NOMO-1 treated with DMSO at 0.1 percent for 48 hours (cell line): ENCODE data around the gene EPC1.
A peak's percentile ranks its signal among the peaks of the same experiment; 100 is the strongest.
"Not testable (repeated sequence)": the region's sequence is repeated elsewhere in the genome, so short reads cannot be mapped to it uniquely, and the experiment has no call there.

ENCODE experiments used
- DNase-seq: peaks from one replicate; lab custom pipeline; 2025; ENCODE audit not compliant: unreplicated experiment; lab: John Stamatoyannopoulos, UW

Gene EPC1

DNA sequence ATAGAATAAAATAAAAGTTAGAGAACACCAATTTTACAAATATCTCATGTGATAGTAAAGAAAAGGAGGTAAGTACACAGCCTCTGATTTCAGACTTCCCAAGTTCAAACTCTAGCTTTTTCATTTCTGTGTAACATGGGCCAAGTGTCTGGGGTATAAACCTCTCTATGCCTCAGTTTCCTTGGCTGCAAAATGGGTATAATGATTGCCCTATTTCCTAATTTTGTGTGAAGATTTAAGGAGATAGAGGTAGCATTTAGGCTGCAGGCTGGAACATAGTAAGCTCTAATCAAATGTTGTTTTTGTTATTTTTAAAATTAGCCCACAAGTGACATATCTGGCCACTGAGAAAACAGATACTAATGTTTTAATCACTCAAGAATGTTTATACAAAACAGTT, 26.1 kb upstream of the EPC1 start:
- DNase-seq = no peak

DNA sequence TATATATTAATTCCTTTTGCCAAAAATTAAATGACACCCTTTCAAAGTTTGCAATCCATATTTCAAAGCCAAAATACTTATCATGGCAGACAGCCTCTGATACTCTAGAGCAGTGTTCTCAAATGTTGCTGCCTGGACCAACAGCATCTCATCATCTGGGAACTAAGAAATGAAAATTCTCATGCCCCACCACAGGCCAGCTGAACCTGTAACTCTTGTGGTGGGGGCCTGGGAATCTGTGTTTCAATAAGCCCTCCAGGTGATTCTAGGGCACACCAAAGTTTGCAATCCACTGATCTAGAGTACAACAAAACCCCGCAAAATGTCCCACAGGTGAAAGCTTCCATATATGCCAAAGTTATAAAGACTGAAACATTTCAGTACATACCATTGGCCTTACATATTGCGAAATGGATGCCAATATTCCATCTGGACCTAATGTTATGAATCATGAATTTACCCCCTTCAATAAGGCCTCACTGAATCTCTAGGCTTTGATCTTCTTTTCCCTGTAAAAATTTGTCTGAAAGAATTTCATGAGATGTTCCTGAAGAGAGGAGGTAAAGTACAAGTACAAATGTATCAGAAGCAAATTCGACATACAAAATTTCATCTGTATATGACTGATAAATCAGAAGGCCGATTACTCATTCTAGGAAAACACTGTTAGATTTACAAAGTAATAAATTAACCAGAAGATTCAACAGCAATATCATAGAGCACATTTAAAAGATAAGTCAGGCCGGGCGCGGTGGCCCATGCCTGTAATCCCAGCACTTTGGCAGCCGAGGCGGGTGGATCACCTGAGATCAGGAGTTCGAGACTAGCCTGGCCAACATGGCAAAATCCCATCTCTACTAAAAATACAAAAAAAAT, 25.3 kb upstream of the EPC1 start:
- no peak for DNase-seq

DNA sequence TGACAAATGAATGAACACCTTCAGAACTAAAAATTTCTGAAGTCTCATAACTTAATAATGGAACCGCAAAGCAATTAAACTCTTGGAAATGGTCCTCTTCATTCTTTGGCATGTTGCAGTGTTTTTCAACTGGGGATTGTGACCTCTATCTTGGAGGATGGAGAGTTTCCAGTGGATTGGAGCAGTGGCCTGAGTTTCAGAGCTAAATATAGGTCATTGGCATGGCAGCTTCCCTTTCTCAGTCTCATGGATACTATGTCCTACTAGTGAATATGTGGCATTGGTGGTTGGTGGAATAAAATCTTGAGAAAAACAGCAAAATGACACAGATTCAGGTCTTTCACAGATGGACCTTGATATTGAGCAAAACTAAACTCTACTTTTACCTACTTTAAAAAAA, 24.1 kb upstream of the EPC1 start:
- DNase-seq = no peak

DNA sequence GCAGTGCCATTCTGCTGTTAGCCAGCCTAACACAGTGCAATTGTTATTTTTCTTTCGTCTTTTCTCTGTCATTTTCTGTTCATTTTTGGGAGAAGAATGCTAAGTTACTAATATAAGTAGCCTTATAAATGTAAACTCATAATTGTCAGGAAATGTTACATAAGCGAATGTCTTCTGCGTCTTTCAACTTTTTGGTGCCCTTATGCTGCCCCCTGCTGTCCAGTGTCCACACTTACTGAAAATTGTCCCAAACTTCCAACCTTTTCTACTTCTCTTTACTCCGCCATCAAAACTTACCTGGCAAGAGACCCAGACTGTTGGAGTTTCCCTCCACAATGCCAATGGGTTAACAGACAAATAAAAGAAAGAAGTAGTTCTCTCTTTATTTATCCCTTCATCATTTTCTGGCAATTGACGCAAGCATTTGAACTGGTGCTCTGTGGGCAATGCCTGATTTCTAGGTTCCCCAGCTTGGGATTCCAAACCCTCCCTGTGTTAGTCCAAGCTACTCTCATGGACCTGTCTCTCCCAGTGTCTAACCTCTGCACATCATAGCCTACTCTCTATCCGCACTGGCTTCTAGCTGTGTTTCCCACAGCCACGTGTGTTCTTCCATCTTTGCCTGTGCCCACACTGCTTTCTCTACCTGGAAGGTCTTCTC, 21.0 kb upstream of the EPC1 start:
- peak; percentile 73 for DNase-seq

DNA sequence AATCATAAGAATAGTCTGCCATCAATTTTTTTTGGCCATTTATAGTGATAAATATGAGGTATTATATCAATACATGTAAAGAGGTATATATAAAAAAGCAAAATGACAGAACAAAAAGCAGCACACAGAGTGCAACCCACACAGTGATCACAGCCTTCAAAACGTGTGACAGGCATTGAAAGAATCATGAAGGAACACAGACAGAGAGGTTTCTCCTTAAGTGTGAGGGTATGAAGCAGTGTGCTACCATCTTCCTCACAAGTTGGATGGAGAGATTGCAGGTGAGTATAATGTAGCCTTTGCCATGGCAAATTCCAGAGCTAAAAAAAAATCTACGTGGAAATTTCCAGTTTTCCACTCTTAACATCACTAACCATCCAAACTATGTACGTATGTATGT, 19.6 kb upstream of the EPC1 start:
- DNase-seq = no peak

DNA sequence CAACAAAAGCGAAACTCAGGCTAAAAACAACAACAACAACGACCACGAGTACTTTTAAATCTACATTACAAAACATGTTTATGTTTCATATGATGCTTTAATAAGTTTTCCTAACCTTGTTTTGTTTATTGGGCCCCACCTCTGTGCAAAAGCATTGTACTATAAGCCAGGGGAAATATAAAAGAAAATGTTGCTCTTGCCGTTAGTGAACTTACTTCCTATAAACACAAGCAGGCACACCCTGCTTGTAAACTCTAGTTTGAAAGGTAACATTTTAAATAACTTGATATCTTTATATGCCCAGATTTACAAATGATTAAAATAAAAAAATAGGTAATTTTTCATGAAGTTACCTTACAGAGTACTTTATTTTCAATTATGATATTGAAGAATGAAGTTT, 19.2 kb upstream of the EPC1 start:
- no peak for DNase-seq

DNA sequence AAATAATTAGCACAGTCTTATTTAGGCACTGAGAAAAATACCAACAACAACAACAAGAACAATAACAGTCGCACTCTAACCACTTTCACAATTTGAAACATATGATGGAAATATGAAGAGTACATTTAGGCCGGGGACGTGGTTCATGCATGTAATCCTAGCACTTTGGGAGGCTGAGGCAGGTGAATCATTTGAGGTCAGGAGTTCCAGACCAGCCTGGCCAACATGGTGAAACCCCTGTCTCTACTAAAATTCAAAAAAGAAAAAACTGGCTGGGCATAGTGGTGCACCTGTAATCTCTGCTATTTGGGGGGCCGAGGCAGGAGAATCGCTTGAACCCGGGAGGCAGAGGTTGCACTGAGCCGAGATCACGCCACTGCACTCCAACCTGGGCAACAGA, 18.4 kb upstream of the EPC1 start:
- DNase-seq = not testable (repeated sequence)

DNA sequence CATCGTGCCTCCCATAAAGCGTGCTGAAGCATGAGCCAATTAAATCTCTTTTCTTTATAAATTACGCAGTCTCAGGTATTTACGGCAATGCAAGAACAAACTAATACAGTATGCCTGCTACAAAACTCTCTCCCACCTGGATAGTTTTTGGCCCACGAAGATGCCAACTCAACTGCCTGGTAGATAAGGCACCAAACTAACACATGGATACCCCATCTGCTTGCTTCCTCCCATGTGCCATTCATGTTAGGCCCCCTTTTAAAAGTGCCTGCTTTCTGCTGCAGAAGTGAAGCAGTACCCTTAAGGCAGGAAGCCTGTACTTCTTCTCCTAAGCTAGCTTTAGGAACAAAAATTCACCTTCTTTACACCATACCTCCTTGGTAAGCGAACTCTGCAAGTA, 15.6 kb upstream of the EPC1 start:
- no peak for DNase-seq

DNA sequence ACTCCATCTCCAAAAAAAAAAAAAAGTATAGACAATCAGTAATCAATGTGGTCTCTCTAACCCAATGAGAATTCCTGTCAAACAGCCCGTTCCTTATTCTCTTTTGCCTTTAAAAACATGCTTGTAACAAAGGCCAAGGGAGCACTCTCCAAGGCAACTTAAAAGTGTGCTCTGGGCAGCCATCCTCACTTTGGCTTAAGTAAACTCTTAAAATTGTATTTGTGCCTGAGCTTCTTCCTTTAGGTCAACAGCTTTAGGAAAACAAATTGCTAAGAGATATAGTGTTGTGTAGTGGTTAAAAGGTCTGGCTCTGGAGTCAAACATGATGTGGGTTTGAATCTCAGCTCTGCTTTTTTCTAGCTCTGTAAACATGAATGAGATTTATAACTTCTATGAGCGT, 13.9 kb upstream of the EPC1 start:
- DNase-seq = no peak

DNA sequence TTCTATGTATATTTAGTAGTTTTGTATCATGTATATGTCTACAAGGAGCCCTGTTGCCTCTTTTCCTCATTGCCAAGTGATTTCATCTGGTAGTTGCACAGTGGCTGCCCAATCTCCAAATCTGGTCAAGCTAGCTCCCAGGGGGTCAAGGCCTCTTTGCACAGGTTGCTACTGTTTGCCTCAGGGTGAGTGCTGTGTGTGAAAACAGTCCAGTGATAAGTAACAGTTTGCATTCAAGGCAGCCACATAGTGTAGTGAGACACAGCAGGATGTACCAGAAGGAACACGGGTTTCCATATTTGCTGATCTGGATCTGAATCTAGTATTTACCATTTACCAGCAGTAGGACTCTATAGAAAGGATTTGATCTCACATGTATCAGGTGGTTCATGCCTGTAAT, 13.3 kb upstream of the EPC1 start:
- no peak for DNase-seq

DNA sequence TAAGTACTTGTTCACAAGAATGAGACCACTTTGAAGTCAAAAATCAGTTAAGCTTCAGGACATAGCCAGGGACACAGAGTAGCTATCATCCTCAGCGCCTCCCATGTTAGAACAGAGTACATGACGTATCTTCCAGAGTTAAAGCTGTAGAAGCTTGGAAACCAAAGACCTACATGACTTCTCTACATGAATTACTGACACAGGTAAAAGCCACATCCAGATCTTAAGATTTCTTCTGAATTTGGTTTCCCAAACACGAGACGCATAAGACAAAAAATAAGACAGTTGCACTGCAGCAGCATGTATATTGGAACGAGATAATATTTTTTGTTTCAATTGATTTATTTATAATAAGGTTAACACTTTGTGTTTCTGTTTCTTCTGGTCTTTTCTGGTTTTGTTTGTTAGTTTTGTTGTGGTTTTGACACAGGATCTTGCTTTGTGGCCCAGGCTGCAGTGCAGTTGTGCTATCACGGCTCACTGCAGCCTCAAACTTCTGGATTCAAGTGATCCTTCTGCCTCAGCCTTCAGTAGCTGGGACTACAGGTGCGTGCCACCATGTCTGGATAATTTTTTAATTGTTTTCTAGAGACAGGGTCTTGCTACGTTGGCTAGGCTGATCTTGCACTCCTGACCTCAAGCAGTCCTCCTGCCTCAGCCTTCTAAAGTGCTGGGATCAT, 10.2 kb upstream of the EPC1 start:
- no peak for DNase-seq

DNA sequence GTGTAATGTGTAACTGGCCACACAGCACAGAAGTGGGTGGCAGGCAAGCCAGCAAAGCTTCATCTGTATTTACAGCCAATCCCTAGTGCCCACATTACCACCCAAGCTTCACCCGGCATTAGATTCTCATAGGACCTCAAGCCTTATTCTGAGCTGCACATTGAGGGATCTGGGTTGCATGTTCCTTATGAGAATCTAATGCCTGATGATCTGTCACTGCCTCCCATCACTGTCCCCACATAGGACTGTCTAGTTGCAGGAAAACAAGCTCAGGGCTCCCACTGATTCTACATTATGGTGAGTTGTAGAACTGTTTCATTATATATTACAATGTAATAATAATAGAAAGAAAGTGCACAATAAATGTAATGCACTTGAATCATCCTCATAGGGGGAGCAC, 7.7 kb upstream of the EPC1 start:
- DNase-seq = not testable (repeated sequence)

DNA sequence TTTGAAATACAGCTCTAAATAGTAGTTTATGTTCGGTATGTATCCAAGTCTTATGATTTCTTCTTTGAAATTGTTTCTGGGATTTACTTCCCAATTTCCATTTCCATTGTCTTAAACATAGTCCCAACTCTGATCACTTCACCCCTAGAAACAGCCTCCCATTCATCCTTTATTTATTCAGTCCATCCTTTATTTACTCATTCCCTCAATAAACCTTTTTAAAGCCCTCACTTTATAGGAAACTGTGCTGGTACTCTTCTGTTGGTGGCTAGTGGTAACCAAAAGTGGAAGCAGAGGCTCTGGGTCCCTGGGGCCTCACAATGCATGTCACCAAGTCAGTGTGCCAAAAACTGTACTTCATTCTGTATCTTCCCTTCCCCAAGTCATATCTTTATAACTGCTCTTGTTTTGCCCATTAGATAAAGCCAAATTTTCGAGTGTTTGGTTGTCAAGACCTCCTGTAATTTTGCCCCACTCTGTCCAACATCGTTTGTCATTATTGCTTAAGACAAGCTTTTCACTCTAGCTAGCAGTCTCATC, 3.9 kb upstream of the EPC1 start:
- DNase-seq = no peak

DNA sequence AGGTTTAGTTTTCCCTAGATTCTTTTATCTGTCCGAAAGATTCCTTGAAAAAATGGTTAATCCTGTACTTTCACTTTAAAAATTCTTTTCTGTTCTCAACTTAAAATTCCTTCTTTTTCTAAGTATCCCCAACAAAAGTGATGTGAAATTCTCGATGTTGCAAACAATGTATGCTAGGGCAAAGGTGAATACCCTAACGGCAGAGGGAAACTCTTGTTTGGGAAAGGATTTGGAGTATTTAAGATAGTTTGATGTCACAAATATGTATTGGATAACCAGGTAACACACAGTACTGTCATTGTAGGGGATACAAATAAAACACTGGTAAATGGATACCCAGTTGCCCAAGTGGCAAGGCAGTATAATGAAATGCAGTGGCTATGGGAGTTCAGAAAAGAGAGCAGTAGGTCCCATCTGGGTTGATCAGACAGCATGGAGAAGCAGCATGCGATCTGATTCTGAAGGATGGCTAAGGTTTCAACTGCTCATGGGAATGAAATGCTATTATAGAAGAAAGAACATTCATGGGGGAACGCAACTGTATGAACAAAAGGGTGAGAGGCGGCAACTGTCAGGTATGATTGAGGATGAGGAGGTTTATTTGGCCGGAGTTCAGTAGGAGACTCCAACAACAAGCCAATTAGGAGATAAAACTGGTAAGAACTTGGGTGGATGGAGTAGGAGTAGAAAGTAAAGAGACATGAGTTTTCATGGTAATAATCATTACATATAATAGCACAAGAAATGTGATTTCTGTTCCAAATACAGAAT, 3.2 kb upstream of the EPC1 start:
- DNase-seq = no peak

DNA sequence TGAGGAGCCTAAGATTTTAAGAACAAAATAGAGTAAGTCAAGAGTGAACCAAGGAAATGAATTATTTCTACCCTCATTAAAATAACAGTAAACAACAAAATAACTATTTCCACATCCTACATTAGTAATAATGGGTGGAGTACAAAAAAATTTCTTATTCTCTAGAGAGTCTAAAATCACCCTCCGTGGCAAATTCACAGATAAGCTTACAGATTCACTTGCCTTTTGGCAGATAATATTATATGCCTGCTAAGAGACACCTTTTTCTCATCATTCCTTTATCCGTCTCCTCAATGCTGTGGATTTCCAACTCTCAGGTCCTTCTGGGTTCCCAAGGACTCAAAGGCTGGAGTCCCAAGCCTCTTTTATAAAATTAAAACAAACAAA, 2.2 kb upstream of the EPC1 start:
- DNase-seq = no peak

DNA sequence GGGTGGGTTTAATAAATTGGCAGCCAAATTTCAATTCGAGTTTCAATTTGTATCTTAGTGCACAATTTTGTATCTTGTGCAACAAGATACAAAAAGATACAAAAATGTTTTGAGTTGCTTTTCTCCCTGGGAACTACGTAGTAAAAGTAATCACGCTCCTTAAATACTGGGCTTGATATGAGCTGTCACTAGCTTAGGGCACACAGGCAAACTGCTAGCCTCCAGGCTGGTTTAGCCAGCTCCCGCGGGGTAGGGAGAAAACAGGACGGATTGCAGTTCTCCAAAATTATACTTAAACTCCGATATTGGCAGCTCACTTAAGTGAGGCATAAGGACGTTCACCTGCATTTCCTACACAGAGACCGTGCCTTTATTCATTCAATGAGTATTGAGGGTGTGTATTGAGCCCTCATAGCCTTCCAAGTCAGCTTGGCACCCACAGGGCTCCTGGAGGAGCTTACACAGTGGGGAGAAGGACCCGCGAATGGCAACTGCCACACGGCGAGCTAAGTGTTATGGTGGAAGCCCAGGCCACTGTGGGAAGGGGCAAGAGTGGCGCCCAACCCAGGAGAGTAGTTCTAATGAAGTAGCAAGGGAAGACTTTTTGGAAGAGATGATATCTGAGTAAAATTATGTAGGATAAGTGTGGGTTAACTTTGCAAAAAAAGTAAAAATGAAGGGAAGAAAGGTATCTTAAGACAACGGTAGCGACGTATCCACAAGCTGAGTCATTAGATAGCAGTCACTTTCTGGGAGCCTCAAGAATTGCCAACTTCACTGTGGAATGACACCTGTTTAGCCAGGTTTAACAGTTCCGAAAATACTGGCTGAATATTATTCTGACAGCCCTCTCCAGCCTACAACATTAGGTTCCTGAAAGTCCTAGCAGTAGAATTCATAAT, 1.6 kb upstream of the EPC1 start:
- no peak for DNase-seq

DNA sequence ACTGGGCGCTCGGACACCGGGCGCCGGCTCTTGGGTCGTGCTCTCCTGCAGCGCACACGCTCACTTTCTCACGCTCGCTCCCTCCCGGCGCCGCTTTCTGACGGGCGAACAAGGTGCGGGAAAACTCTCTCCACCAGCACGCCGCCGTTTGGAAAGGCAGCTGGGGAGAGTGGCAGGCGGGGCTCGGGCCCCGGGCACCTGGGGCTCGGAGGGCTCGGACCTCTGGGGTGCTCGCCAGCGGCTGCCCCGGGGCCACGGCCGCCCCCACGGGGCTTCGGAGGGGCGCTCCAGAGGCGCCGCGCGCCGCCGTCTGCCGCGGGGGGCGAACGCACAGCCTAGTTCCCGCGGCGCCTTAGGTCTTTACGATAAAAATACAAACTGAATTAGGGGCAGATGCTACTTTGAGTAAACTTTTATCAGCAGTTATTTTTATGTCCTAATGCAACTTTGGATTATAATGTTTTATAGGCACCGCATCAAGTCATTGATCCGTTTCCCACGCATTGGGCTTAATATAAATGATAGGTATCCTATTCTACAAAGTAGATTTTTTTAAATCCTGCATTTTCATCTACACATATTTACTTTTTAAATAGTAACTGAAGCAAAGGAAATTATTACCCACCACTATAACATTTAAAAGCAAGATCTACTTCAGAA, 535 bp upstream of the EPC1 start:
- DNase-seq = no peak

DNA sequence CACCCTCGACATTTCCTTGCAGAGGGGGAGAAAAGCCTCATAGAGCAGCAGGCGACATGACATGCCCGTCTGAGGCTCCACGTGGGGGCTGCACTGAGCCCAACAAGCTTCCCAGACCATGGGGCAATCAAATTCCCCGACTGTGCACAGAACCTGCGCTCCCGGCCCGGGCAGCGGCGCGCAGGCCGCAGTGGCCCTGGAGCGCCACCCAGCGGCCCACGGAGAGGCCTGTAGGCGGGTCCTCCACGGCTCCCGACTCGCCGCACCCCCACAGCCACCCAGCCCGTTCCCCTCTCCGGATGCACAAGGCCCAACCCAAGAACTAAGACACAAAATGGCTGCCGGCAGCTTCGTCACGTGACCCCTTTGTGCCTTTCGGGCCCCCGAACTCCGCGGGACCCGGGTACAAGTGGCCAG, 816 bp downstream of the EPC1 start:
- peak; percentile 94 for DNase-seq

DNA sequence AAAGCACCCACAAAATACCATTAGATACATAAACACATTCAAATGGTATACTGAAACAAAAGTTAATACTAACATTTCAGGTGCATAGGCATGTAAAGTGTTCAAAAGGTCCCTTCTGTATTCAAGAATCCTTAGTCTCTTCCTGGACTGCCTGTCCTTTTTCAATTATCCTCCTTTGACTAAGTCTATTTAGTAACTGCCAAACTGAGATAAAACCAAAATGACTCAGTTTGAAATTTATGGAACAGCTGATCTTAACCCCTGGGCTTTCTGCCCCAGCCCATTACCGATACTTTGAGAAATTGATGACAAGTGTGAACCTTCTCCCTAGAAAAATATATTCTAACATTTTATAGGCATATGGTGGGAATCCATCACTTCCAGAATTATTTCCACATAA, 5.4 kb downstream of the EPC1 start:
- no peak for DNase-seq
